HG02610 (cell line): Measurements from ENCODE around the gene STK11.

Experiments
- ATAC-seq: cut with Tn5 transposase; IDR thresholded peaks from one replicate; pipeline ENCODE4 v1.9.1; 2021; ENCODE audit warnings: mild to moderate bottlenecking, moderate library complexity; ENCODE audit not compliant: unreplicated experiment

STK11 gene, protein sequence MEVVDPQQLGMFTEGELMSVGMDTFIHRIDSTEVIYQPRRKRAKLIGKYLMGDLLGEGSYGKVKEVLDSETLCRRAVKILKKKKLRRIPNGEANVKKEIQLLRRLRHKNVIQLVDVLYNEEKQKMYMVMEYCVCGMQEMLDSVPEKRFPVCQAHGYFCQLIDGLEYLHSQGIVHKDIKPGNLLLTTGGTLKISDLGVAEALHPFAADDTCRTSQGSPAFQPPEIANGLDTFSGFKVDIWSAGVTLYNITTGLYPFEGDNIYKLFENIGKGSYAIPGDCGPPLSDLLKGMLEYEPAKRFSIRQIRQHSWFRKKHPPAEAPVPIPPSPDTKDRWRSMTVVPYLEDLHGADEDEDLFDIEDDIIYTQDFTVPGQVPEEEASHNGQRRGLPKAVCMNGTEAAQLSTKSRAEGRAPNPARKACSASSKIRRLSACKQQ

DNA sequence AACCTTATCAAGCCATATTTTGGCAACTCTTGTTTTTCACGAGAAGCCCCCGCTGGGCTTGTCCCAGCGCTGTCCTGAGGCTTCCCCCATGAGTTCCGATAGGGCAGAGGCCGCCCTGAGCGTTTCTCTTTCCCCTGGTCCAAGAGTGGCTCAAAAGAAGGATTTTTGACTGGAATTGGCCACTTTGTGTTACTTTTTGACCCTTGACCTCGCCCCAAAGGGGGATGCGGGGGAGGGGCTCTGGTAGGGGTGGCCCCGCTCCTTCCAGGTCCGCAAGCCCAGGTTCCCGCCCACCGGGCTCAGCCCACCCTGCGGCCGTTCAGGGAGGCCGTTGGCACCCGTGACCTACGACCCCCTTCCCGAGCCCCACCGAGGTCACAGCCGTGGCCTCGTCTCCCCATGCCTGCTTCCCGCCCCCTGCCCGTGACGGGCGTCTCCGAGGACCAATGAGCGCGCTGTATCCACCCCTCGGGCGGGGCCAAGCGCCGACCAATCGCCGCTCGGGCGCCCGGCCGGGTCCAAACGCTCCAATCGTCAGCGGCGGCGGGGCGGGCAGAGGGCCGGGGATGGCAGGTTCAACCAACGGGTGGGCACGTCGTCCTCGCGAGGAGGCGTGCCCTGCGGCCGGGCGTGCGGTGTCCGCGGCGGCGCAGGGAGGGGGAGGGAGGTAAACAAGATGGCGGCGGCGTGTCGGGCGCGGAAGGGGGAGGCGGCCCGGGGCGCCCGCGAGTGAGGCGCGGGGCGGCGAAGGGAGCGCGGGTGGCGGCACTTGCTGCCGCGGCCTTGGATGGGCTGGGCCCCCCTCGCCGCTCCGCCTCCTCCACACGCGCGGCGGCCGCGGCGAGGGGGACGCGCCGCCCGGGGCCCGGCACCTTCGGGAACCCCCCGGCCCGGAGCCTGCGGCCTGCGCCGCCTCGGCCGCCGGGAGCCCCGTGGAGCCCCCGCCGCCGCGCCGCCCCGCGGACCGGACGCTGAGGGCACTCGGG, at the start of gene STK11:
TSS of gene STK11 (plus strand) at position 665 of the 986 bp plus-strand sequence. CDS start 1,136 bp downstream, outside the sequence.
- peak; percentile 88 for ATAC-seq

DNA sequence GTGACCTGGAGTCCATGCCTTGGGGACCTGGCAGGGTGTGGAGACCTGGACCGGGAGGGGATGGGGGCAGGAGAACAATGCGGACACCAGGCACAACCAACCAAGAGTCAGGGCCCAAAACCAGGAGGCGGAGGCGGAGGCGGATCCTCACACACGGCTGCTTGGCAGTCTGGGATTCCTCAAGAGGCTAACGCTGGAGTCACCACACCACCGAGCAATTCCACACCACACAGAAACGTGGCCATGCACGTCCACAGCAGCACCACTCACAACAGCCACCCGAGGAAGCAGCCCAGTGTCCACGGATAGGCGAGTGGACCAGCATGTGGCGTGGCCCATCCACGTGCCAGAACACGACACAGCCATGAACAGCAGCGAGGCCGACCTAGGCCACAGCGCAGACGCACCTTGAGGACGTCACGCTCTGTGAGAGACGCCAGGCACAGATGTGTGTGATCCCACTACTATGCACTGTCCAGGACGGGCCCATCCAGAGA, 49.2 kb upstream of the STK11 start:
- ATAC-seq, result no peak

DNA sequence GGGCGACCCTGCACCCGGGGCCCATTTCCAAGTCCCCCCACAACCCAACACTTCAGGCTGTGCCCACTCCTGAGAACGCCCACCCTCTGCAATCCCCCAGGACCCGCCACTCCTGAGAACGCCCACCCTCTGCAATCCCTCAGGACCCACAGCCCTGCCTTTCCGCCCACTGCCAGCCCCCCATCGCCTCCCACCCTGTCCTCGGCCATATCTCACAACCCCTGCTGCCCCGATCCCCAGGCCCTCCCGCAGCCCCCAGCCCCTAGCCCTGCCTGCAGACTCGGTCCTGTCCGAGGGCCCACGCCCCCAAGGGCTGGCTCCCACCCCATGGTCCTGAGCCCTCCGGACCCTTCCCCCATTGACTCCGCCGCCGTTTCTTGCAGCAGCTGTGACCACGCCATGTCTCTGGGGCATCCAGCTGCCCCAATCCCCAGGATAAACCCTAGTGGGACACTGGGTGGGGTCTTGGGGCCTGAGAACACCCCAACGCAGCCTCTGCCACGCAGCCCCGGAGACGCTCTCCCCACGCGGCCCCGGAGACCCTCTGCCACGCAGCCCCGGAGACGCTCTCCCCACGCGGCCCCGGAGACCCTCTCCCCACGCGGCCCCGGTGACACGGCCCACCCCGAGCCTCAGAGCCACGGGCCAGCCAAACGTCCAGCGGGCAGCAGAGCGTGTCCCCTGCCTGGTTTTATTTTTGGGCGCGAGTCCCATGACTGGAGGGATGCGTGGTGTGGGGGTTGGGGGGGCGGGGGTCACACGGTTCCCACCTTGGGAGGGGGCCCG, 48.6 kb upstream of the STK11 start:
- no peak for ATAC-seq

DNA sequence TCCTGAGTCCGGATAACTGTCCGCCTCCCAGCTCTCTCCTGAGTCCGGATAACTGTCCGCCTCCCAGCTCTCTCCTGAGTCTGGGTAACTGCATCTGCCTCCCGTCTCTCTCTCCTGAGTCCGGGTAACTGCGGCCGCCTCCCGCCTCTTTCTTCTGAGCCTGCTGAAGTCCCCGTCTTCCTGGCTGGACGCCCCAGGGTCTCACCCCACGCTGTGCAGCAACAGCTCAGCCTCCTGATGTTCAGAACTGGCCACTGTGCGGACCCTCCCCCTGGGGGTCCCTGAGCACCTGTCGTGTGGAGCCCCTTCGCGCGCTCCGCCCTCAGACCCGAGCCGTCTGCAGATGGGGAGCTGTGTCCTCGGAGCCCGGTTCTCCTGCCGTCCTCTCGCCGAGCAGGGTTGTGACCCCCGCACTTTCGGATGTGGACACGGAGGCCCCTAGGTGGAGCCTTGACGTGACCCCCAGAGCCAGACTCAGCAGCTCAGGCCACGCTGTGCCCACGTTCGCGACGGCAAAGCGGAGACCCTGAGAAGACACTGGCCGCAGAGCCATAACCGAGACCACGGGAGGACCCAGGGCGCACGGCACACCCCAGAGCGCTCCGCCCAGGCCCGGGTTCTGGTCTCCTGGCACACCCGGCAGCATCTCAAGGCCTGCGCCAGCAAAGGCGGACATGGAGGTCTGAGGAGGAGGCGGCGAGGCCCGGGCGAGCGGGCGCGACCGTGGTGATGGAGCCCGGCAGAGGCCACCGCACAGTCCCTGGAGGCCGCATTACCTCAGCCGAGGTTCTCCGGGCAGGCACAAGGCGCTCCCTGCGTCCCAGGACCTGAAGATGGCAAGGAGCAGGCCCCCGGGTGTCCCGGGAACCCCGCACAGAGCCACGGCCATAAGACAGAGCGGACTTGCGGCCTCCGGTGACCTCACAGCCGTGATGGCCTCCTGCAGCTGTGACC, 47.4 kb upstream of the STK11 start:
- ATAC-seq, result no peak

DNA sequence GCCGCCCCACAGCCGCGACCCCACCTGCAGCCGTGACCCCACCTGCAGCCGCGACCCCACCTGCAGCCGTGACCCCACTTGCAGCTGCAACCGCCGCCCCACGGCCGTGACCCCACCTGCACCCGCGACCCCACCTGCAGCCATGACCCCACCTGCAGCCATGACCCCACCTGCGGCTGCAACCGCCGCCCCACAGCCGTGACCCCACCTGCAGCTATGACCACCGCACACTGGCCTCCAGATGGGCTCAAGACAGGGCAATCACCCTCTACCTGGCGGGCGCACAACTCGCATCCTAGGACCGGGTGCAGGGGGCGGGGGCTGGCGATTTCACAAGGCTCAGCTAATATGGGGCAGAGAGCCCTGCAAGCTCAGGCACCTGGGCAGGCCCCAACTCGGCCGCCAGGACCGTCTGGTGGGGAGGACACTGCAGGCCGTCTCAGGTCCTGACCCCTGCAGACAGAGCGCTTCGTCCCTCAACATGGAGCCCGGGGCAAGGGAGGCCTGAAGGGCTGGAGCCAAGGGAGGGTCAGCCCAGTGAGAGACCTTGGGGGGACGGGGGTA, 46.6 kb upstream of the STK11 start:
- ATAC-seq, result no peak

DNA sequence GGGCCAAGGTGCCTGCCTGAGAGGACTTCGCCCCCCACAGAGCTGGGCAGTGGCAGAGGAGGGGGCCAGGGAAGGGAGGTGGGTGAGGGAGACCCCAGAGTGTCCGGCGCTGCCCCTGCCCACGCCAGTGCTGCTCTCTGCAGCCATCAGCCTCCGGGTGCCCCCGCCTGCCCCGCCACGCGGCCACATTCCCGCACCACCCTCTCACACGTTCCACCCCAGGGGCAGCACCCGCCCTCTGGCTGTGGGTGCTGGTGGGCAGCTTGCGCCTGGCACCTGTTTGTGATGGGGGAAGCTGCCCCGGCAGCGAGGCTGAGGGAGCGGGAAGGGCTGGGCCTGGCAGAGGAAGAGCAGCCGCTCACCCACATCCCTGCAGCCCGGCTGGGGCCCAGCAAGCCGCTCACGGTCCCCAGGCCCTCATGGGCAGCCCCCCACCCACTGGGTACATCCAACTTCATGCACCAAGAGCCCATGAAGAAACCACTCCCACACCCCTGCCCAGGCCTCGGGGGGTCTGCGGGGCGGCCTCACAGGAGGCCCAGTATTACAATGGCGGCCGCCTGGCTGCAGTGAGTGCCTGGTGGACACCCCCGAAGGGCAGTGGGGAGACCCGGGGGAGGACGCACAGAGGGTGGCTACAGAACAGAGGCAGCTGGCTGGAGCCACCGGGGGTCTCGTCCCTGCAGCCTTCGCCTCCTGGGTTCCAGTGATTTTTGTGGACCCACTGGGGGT, 45.5 kb upstream of the STK11 start:
- ATAC-seq, result no peak

DNA sequence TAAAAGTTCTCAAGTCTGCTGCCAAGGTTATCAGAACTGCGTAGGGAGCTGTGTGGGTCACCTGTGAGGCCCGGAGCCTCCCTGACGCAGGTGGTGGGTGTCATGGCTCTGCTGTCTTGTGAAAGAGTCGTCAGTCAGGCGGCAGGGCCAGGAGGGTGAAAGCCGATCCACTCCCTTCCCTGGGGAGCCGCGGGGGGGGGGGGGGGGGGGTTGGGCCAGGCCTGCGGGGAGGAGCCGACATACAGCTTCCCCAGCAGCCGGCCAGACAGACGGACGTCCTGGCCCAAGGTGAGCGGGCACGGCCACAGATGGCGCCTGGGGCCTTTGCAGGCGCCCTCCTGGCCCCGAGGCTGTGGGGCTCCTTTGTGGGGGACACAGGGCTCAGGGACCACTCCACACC, 43.9 kb upstream of the STK11 start:
- ATAC-seq, result no peak

DNA sequence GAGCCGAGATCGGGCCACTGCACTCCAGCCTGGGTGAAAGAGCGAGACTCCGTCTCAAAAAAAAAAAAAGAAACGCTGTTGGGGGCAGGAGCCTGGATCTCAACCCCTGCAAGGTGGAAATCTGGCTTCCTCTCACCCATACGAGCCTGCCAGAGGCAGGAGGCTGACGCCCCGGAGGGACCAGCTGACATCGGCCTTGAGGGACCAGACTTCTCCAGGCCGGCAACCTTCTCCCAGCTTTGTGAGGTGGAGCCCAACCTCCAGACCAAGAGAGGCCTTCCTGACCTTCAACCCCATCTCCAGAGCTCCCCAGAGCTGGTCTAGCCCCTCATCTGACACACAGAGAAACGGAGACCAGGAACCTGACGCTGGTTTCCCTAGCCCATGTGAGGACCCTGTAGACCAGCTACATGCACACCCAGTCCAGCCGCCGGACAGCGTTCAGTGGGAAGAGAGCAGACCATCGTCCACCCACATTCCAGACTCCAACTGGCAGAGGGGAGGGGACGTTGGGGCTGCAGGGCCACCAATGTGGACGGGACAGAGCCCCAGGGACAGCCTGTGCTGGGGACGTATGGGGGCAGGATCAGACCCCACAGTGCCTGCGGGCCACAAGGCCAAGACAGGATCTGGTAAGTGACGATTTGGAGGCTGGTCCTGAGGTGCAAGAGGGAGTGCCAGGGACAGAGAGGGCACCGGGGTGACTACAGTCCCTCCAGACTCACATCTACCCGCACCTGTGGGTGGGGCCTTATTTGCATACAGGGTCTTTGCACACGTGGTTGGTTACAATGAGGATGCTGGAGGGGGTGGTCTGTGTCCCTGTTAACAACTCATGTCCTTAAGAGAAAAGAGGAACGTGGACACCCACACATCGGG, 42.9 kb upstream of the STK11 start:
- no peak for ATAC-seq

DNA sequence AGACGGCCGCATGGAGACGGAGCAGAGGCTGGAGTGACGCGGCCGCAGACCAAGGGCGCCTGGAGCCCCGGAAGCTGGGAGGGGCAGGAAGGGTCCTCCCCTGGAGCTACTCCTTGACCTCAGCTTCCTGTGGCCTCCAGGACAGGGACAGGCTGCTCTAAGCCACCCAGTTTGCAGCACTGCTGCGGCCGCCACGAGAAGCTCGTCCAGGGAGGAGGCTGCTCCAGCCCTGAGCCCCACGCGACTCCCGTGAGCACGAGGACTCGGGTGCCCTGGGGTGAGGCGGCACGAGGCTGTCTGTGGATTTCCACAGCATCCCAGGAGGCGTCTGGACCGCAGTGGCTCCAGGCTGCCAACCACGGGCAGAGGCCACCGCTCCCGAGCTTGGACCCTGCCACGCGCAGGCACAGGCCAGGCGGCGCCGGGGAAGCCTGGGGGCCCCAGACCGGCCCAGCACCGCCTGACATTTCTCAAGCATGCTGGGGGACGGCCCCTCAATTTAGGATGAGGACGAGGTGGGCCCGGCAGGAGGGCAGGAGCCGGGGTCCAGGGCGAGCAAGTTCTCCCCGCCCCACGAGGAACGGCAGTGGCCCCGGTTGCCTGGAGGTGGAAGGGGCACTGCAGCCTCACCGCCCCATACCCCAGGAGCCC, 42.2 kb upstream of the STK11 start:
- no peak for ATAC-seq

DNA sequence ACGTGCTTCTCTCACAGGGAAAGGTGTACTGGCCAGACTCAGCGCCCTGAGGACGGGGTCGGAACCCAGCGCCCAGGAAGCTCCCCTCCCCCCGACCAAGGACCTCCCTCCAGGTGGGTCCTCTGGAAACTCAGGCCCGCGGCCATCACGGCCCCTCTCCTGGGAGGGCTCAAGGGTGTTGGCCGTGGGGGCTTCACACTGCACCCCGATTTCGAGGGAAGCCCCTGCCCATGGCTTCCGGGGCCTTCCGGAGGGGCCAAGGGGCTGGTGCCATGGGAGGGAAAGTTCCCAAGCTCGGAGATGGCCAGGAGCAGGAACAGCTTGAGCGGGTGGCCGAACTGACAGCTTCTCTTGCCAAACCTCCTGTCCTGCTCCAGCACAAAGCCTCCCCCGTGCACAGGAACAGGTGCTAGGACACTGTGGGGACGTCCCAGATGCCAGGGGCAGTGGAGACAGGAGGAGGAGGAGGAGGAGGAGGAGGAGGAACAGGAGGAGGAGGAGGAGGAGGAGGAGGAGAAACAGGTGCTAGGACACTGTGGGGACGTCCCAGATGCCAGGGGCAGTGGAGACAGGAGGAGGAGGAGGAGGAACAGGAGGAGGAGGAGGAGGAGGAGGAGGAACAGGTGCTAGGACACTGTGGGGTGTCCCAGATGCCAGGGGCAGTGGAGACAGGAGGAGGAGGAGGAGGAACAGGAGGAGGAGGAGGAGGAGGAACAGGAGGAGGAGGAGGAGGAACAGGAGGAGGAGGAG, 41.5 kb upstream of the STK11 start:
- ATAC-seq, result no peak

DNA sequence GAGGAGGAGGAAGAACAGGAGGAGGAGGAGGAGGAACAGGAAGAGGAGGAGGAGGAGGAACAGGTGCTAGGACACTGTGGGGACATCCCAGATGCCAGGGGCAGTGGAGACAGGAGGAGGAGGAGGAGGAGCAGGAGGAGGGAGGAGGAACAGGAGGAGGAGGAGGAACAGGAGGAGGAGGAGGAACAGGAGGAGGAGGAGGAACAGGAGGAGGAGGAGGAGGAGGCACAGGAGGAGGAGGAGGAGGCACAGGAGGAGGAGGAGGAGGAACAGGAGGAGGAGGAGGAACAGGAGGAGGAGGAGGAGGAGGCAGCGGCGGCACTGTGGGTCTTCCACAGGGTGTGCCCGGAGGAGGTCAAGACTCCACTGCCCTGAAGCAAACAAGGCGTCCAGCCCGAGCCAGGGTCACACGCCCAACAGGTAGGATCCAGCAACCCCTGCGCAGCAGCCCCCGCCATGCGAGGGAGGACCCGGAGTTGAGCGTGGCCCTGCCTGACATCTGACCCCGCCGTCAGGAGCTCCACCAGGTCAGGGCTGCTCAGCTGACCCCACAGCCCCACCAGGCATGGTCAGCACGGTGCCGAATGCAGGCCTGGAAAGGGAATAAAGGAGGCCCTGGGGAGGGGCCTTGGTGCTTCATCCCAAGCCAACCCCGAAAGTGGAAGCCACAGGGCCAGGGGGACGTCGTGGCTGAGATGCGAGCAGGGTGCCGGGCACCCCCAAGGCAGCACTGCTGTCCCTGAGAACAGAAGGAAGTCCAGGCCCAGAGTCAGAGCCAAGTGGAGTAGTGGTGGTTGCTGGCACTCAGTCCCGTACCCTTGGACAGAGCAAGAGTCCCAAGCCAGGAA, 40.7 kb upstream of the STK11 start:
- ATAC-seq, result no peak

DNA sequence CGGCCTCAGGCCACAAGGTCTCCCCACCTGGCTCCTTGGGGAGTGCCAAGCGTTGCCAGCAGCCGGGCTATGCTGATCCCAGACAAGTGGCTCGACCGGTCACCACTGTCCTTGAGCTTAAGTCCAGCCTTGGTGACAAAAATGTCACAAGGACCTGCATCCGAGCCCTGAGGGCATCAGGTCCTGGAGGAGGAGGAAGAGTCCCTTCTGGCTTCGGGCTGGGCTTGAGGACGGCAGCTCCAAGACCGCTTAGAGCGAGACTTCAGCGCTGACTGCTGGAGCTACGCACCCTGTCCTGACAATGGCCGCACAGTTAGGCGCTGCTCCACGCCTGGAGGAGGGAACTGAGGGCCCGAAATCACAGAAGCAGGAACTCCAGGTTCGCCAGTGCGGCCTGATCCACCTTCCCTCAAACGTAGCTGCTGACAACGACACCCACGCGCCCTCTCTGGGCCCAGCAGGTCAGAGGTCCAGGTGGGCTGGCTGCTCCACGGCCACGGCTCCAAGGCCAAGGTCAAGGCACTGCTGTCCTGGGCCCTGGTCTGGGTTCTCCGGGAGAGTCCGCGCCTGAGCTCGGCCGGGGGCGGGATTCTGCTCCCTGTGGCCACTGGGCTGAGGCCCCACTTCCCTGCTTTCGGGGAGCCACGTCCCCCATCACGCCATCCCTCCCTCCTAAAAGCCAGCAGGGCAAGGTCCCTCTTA, 38.6 kb upstream of the STK11 start:
- no peak for ATAC-seq

DNA sequence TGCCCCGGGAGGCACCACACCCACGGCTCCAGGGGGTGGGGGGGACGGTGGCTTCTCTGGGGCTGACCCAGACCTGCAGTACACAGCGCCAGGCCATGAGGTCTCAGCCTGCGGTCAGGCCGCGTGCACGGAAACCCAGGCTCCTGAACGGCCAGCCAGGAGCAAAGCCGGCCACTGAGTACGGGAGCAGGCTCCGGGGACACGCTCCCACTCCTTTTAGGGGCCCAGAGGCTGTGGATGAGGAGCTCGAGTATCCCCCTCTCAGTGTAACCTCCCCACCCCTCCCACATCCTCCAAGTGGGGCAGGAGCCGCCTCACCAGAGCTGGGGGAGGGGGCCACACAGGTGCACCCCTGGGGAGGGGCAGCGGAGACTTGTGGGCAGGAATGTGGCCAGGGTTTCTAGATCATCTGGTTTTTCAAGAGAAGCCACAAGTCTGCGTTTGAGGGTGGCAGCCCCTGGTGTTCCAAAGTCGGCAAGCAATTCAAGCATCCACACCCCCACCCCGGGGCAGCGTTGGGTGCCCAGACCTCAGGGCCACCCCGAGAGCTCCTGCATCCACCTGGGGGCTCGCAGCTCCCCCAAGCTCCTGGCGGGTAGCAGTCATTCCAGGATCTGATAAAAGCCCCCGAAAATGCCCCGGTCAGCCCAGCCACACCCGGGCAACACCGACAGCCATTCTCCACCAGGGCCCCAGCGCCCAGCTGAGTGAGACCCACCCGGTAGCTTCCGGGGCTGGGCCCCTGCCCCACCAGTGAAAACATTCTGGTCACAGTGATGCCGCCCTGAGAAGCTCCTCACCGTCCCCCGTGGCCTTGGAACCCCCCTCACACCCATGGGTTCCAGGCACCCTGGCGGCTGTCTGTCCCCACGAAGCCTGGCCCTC, 37.6 kb upstream of the STK11 start:
- ATAC-seq, result no peak
